Epithelial cell of proximal tubule (primary cell): Measurements from ENCODE around the gene ZSCAN1. TPM values are rescaled to one million over a fixed set of nuclear protein-coding genes. Genes with fewer than 3 reads are reported as not detected.
"Not testable (repeated sequence)": the region's sequence is repeated elsewhere in the genome, so short reads cannot be mapped to it uniquely, and the experiment has no call there.

Experiments used
- DNase-seq: peaks from one replicate; pipeline ENCODE4 v3.0.0-alpha.2; 2011; ENCODE audit warnings: low read depth
- H3K4me3 ChIP-seq: 2 replicates; pipeline ENCODE4 v1.5.1; 2011; ENCODE audit warnings: low read depth, mild to moderate bottlenecking, low read length
- CTCF ChIP-seq: conservative IDR thresholded peaks from 2 replicates; pipeline ENCODE4 v1.5.1; 2012; ENCODE audit warnings: low read depth, mild to moderate bottlenecking, low read length
- total RNA-seq: library from RNA; depleted of rRNA; stranded (reverse); fragments of >200 nt; gene quantifications from 2 replicates; pipeline ENCODE4 v1.2.3, GENCODE V29; 2015

ZSCAN1 gene
- total RNA-seq, 1 donor from 2014 or later = 0.69 TPM

- peak; percentile 14 for TF ChIP-seq CTCF
- no peak for DNase-seq
- H3K4me3 ChIP-seq = no peak overlapping the region
Measured at GRCh38 chr19:58007285-58007684, 26.5 kb upstream of the ZSCAN1 start.

DNA sequence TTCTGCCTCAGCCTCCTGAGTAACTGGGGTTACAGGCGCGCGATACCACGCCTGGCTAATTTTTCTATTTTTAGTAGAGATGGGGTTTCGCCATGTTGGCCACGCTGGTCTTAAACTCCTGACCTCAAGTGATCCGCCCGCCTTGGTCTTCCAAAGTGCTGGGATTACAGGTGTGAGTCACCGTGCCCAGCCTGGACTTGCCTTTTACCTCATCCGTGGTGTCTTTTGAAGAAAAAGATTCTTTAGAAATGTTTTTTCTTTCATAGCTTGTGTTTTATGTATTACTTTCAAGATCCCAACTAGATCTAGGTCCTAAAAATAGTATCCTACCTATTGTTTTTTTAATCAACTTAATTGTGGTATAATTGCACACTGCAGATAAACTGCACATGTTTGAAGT is 24.9 kb upstream of the ZSCAN1 start:
- DNase-seq = not testable (repeated sequence)
- H3K4me3 ChIP-seq = peak overlapping the region; percentile 62

GRCh38 chr19:58009301-58009665 is 24.5 kb upstream of the ZSCAN1 start:
- no peak for TF ChIP-seq CTCF
- DNase-seq = no peak
- peak overlapping the region; percentile 62 for H3K4me3 ChIP-seq

GRCh38 chr19:58009666-58010301 is 24.0 kb upstream of the ZSCAN1 start:
- TF ChIP-seq CTCF = no peak
- DNase-seq = peak; percentile 22

GRCh38 chr19:58010507-58010906 is 23.3 kb upstream of the ZSCAN1 start:
- TF ChIP-seq CTCF = no peak
- H3K4me3 ChIP-seq = no peak overlapping the region
- no peak for DNase-seq

More at GRCh38 chr19:58009666-58010301, 24.0 kb upstream of the ZSCAN1 start:
- peak overlapping the region; percentile 62 for H3K4me3 ChIP-seq

GRCh38 chr19:58014141-58014540 is 19.7 kb upstream of the ZSCAN1 start:
- H3K4me3 ChIP-seq = no peak overlapping the region
- DNase-seq = no peak
- no peak for TF ChIP-seq CTCF

GRCh38 chr19:58020129-58020528 is 13.7 kb upstream of the ZSCAN1 start:
- no peak for TF ChIP-seq CTCF
- H3K4me3 ChIP-seq = no peak overlapping the region
- no peak for DNase-seq
